ENCODE data around the gene GSTA3. TPM values are rescaled to one million over a fixed set of nuclear protein-coding genes. Genes with fewer than 3 reads are reported as not detected.

The GSTA3 gene
- total RNA-seq, 1 experiment from 2014 or later: not detected

- no peak for ATAC-seq
- in situ Hi-C loops (cut with HindIII; ENCODE audit: low pct_unique_long_range_greater_than_20kb, low sequenced_read_pairs): no loop called here
- POLR2A ChIA-PET: no interaction called here
- Histone ChIP-seq H3K4me3 (ENCODE audit: low read depth in 2 of 2, low read length in 2 of 2) (no peak overlapping the region), H3K36me3 (ENCODE audit: control insufficient read depth, insufficient read depth, low read length) (no peaks in the 10 kb centered on the region), H3K27ac (ENCODE audit: low read length) (no peak overlapping the region), H3K9me3 (ENCODE audit: control insufficient read depth, insufficient read depth, low read depth, low read length) (no peaks in the 10 kb centered on the region), H3K4me1 (ENCODE audit: control insufficient read depth, insufficient read depth, low read length) (no peaks in the 10 kb centered on the region; the same call in 1 of the 2 replicates), H3K27me3 (ENCODE audit: control insufficient read depth, insufficient read depth, low read length) (no peaks in the 10 kb centered on the region; the same call in none of the 2 replicates)
- BruUV-seq (replicated peaks): no TSS peak
- TF ChIP-seq, protein P1, sequence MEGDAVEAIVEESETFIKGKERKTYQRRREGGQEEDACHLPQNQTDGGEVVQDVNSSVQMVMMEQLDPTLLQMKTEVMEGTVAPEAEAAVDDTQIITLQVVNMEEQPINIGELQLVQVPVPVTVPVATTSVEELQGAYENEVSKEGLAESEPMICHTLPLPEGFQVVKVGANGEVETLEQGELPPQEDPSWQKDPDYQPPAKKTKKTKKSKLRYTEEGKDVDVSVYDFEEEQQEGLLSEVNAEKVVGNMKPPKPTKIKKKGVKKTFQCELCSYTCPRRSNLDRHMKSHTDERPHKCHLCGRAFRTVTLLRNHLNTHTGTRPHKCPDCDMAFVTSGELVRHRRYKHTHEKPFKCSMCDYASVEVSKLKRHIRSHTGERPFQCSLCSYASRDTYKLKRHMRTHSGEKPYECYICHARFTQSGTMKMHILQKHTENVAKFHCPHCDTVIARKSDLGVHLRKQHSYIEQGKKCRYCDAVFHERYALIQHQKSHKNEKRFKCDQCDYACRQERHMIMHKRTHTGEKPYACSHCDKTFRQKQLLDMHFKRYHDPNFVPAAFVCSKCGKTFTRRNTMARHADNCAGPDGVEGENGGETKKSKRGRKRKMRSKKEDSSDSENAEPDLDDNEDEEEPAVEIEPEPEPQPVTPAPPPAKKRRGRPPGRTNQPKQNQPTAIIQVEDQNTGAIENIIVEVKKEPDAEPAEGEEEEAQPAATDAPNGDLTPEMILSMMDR (IDR thresholded peaks at IDR 0.05): no peak
- DNase-seq (ENCODE audit: low read depth, low spot score): no peak
- CTCF ChIA-PET: no interaction called here
- intact Hi-C loops (cut with micrococcal nuclease; ENCODE audit: unreplicated experiment): no loop called here
Measured at GRCh38 chr6:52955871-52956270, 46.4 kb upstream of the GSTA3 start.

DNA sequence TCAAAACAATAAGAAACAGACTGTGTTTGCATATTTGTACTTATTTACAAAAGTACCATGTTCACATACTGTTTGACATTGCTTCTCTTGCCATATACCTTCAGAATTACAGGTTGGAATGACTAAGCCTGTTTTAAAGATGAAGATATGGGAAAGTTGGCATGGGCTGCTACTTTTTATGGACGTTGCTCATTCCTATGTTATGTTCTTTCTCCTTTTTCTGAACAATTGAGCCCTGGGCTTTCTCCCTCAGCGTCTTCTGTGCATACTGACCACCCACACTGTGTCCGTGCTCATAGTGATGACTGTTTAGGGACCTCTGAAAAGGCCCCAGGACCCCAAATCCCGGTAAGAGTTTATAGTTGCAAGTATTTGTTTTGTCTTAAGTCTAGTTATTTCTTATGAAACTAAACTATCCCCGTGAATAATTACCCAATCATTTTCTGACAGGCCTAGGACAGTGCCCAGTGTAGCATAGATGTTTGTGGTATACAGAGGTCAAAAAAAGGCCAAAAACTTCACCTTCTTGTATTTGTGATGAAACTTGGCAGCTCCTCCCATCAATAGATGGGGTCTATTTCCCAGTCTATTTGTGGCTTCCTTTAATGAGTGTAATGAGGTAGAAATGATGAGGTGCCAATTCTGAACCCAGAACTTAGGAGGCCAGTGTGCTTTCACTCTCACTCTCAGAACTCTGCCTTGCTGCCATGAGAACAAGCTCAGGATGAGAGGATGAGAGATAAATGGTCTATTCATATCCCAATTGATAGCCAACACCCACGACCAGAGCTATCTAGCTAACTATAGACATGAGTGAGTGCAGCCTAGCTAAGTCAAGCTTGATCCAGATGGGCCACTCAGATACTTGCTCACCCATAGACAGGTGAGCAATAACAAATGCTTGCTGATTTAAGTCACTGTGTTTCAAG lies 44.7 kb upstream of the GSTA3 start:
- in situ Hi-C loops (cut with HindIII; ENCODE audit: low pct_unique_long_range_greater_than_20kb, low sequenced_read_pairs): no loop called here
- Histone ChIP-seq H3K36me3 (ENCODE audit: control insufficient read depth, insufficient read depth, low read length) (no peaks in the 10 kb centered on the region), H3K9me3 (ENCODE audit: control insufficient read depth, insufficient read depth, low read depth, low read length) (no peaks in the 10 kb centered on the region), H3K4me3 (ENCODE audit: low read depth in 2 of 2, low read length in 2 of 2) (no peak overlapping the region), H3K27me3 (ENCODE audit: control insufficient read depth, insufficient read depth, low read length) (peaks cover under 1% of the 10 kb centered on the region), H3K27ac (ENCODE audit: low read length) (no peak overlapping the region), H3K4me1 (ENCODE audit: control insufficient read depth, insufficient read depth, low read length) (no peaks in the 10 kb centered on the region; the same call in 1 of the 2 replicates)
- ChIA-PET POLR2A (interaction anchor here (0.5 kb wide), 1 partner anchor 620 kb away, joined by 4 read pairs; no protein-coding TSS in a partner anchor), CTCF (no interaction called here)
- TF ChIP-seq POLR2AphosphoS5 (IDR thresholded peaks at IDR 0.05; ENCODE audit: low read depth, low read length): no peak
- TF ChIP-seq SIN3A (IDR thresholded peaks at IDR 0.05; ENCODE audit: borderline replicate concordance, insufficient read depth, low read depth, low read length): no peak
- no peak for TF ChIP-seq TCF7L2 (IDR thresholded peaks at IDR 0.05; ENCODE audit: low read depth, low read length)
- no peak for TF ChIP-seq REST (IDR thresholded peaks at IDR 0.05; ENCODE audit: insufficient read depth in 1 of 2, low read depth in 2 of 2, low read length in 1 of 2)
- TF ChIP-seq, protein P1 (IDR thresholded peaks at IDR 0.05): no peak
- no TSS peak for BruUV-seq (replicated peaks)
- ATAC-seq: no peak
- no peak for DNase-seq (ENCODE audit: low read depth, low spot score)
- intact Hi-C loops (cut with micrococcal nuclease; ENCODE audit: unreplicated experiment): no loop called here
